Colonic mucosa (tissue), 4 donors: ENCODE results near the gene MYRF. TPM values are rescaled to one million over a fixed set of nuclear protein-coding genes. Genes with fewer than 3 reads are reported as not detected.

ENCODE experiments used
- DNase-seq: peaks from one replicate; pipeline ENCODE4 v3.0.0-alpha.2; 2020
- H3K27ac ChIP-seq: fragments of 200-600 bp; one replicate; pipeline ENCODE4 v1.8.0; 2021
- H3K27me3 ChIP-seq: fragments of 200-600 bp; one replicate; pipeline ENCODE4 v1.8.0; 2021
- H3K36me3 ChIP-seq: fragments of 200-600 bp; one replicate; pipeline ENCODE4 v1.8.0; 2021
- H3K4me1 ChIP-seq: fragments of 200-600 bp; one replicate; pipeline ENCODE4 v1.8.0; 2021; ENCODE audit warnings: mild to moderate bottlenecking
- H3K4me3 ChIP-seq: fragments of 200-600 bp; one replicate; pipeline ENCODE4 v1.8.0; 2021
- H3K9ac ChIP-seq, 2 donors: one replicate each; pipeline ENCODE4 v1.7.0; 2013; ENCODE audit warnings: control low read depth in 2 of 2, low read depth in 2 of 2, low read length in 2 of 2
- H3K9me3 ChIP-seq: fragments of 200-600 bp; one replicate; pipeline ENCODE4 v1.8.0; 2021
- intact Hi-C: fragments of 100-400 bp; cut with DNase I; formaldehyde crosslinking; loops from one replicate; pipeline ENCODE4 v1.14.1; 2022
- total RNA-seq, 2 donors: library from RNA; stranded (reverse); fragmentation: NEBNext Ultra II Directional in 1 of 2; extraction: Animal tissue kit (Norgen Biotek cat#: 25700) in 1 of 2; gene quantifications; one replicate each; pipeline ENCODE4 v1.2.1, GENCODE V29; 2021
- TF ChIP-seq, protein P1 (sequence below): fragments of 200-600 bp; IDR thresholded peaks from one replicate; pipeline ENCODE4 v1.8.0; 2022; ENCODE audit warnings: antibody characterized with exemption, mild to moderate bottlenecking
- donor health status: healthy.
- donor health status: DM: no; HTN: no; CAD: no.
- donor health status: DM: no; HTN: no; CAD: no.

The MYRF gene
- total RNA-seq, 2 donors from 2014 or later: 8.8 to 14.9 TPM

DNA sequence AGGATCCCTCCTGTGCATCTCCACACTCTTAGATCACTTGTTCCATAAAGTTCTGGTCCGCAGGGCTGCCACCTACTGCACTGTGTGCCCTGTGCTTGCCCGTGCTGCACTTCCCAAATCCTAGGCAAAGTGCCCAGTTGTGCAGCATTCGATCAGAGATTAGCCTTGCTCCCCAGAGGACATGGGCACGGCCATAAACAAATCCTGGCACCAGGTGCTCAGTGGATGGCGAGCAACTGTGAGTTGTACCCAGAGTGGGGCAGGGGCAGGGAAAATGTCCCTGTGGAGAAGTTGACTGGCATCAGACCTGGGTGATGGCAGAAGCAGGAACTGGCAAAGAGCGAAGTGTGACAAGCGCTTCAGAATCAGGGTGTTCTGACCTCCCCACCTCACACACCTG is 80.3 kb downstream of the MYRF start:
- DNase-seq: no peak
- Histone ChIP-seq H3K9me3 (no peaks in the 10 kb centered on the region), H3K27ac (no peak overlapping the region), H3K4me1 (no peaks in the 10 kb centered on the region), H3K9ac (no peak overlapping the region), H3K4me3 (no peak overlapping the region), H3K27me3 (peaks cover 22% of the 10 kb centered on the region), H3K36me3 (no peaks in the 10 kb centered on the region)
- TF ChIP-seq, protein P1, sequence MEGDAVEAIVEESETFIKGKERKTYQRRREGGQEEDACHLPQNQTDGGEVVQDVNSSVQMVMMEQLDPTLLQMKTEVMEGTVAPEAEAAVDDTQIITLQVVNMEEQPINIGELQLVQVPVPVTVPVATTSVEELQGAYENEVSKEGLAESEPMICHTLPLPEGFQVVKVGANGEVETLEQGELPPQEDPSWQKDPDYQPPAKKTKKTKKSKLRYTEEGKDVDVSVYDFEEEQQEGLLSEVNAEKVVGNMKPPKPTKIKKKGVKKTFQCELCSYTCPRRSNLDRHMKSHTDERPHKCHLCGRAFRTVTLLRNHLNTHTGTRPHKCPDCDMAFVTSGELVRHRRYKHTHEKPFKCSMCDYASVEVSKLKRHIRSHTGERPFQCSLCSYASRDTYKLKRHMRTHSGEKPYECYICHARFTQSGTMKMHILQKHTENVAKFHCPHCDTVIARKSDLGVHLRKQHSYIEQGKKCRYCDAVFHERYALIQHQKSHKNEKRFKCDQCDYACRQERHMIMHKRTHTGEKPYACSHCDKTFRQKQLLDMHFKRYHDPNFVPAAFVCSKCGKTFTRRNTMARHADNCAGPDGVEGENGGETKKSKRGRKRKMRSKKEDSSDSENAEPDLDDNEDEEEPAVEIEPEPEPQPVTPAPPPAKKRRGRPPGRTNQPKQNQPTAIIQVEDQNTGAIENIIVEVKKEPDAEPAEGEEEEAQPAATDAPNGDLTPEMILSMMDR: no peak
- intact Hi-C loops: no loop called here

DNA sequence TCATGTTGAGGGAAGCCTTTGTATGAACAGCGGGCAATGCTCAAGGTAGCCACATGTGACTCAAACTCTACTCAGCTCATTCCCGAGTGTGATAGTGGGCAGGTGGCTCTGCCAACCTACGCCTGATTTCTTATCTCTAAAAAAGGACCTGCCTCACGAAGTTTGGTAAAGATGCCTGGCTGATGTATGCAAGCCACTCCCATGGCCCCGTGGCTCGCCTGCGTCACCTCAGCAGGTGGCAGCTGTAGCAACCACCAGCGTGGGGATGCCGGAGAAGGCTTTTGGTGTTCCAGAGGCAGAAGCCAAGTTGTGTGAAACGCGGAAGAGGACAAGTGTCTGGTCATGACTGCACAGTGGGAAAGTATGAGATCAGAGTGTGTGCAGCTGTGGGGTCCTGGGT is 81.0 kb downstream of the MYRF start:
- Histone ChIP-seq H3K36me3 (no peaks in the 10 kb centered on the region), H3K9ac (no peak overlapping the region), H3K4me1 (no peaks in the 10 kb centered on the region), H3K9me3 (no peaks in the 10 kb centered on the region), H3K4me3 (no peak overlapping the region), H3K27ac (no peak overlapping the region), H3K27me3 (peaks cover 17% of the 10 kb centered on the region)
- DNase-seq: no peak
- TF ChIP-seq, protein P1: no peak
- intact Hi-C loops: no loop called here

DNA sequence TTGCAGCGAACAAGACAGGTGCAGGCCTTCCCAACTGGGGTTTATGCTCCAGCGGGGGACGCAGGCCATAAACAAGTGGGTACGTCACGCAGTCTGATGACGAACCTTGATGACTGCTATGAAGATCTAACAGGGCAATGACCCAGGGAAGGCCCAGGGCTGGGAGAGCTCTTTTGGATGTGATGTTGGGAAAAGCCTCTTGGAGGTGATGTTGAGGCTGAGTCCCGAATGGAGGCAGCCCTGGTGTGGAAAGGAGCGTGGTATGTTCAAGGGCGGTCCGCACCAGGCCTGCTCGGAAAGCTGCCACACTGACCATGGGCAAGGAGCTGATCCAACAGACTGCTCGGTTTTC is 81.5 kb downstream of the MYRF start:
- DNase-seq: no peak
- peaks cover 12% of the 10 kb centered on the region for H3K27me3 ChIP-seq
- H3K4me3 ChIP-seq: no peak overlapping the region
- no peaks in the 10 kb centered on the region for H3K4me1 ChIP-seq
- intact Hi-C loops: no loop called here
- H3K36me3 ChIP-seq: no peaks in the 10 kb centered on the region
- TF ChIP-seq, protein P1: no peak
- H3K9ac ChIP-seq: no peak overlapping the region
- H3K27ac ChIP-seq: no peak overlapping the region
- no peaks in the 10 kb centered on the region for H3K9me3 ChIP-seq

DNA sequence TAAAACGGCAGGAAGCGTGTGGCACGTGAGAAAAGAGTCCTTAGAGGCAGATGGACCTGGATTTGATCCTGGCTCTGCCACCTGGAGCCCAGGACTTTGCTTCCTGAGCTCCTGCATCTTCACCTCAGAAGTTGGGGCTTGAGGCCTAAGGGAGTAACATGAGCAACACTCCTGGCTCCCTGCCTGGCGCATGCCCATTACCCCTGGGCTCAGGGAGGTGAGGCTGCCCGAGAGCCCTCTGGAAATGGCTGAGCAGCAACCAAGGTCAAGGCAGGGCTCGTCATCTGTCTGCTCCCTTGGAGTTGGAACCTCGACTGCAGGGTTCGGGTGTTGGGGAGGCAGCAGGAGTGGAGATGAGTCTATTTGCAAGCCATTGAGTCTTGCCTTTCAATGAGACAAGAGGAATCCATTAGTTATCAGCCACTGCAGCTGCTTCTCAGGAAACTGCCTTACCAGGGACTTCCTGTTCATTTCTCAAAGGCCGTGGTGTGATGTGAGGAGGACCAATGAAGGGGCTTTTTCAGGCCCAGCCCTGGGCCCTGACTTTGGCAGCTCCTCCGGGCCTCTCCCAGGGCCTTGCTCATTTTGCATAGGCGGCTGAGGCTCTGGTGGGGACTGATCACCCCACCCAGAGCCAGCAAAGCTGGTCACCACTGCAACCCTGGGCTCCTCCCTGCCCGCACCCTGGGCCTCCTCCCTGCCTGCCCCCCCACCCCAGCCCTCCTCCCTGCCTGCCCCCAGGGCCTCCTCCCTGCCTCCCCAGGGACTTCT is 82.0 kb downstream of the MYRF start:
- Histone ChIP-seq H3K9me3 (no peaks in the 10 kb centered on the region), H3K27me3 (peaks cover 7% of the 10 kb centered on the region), H3K9ac (no peak overlapping the region), H3K4me1 (no peaks in the 10 kb centered on the region), H3K36me3 (no peaks in the 10 kb centered on the region), H3K27ac (peak overlapping the region; percentile 4), H3K4me3 (no peak overlapping the region)
- TF ChIP-seq, protein P1: no peak
- intact Hi-C loops: no loop called here
- DNase-seq: peak; percentile 36

DNA sequence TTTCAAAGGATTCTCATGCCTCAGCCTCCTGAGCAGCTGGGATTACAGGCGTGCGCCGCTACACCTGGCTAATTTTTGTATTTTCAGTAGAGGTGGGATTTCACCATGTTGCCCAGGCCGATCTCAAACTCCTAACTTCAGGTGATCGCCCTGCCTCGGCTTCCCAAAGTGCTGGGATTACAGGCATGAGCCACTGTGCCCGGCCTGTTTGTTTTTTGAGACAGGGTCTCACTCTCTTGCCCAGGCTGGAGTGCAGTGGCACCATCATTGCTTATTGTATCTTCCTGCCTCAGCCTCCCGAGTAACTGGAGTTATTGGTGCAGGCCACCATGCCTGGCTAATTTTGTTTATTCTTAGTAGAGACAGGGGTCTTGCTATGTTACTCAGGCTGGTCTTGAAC is 83.8 kb downstream of the MYRF start:
- DNase-seq: no peak
- no peaks in the 10 kb centered on the region for H3K27me3 ChIP-seq
- intact Hi-C loops: no loop called here
- no peaks in the 10 kb centered on the region for H3K36me3 ChIP-seq
- H3K9ac ChIP-seq: no peak overlapping the region
- H3K4me1 ChIP-seq: no peaks in the 10 kb centered on the region
- H3K9me3 ChIP-seq: no peaks in the 10 kb centered on the region
- no peak overlapping the region for H3K4me3 ChIP-seq
- TF ChIP-seq, protein P1: no peak
- H3K27ac ChIP-seq: no peak overlapping the region
